Sigmoid colon (tissue), 7 donors: ENCODE data around the gene FFAR2. TPM values are rescaled to one million over a fixed set of nuclear protein-coding genes. Genes with fewer than 3 reads are reported as not detected.

Source experiments
- DNase-seq: peaks from one replicate; pipeline ENCODE4 v3.0.0-alpha.2; 2019
- H3K27ac ChIP-seq, 4 donors: fragments of 200-600 bp; sonication (generic); one replicate each; pipeline ENCODE4 v1.5.1; 2016 to 2019; ENCODE audit warnings: mild to moderate bottlenecking in 1 of 4
- H3K27me3 ChIP-seq, 3 donors: fragments of 200-600 bp; sonication (generic); one replicate each; pipeline ENCODE4 v1.5.1; 2019; ENCODE audit warnings: mild to moderate bottlenecking in 1 of 3
- H3K36me3 ChIP-seq, 4 donors: fragments of 200-600 bp; sonication (generic); one replicate each; pipeline ENCODE4 v1.5.1; 2016 to 2019
- H3K4me1 ChIP-seq, 4 donors: fragments of 200-600 bp; sonication (generic); one replicate each; pipeline ENCODE4 v1.5.1; 2017 to 2019
- H3K4me3 ChIP-seq, 4 donors: fragments of 200-600 bp; sonication (generic); one replicate each; pipeline ENCODE4 v1.5.1; 2017 to 2019; ENCODE audit warnings: mild to moderate bottlenecking in 2 of 4, moderate library complexity in 1 of 4
- H3K9me3 ChIP-seq, 4 donors: fragments of 200-600 bp in 3 of 4; sonication (generic) in 3 of 4; one replicate each; pipeline versions ENCODE4 v1.5.1 to v1.6.1; 2013 to 2019
- CTCF ChIP-seq, 4 experiments: fragments of 450-650 bp in 3 of 4; fragments of 200-600 bp in 1 of 4; IDR thresholded peaks; one replicate each; pipeline ENCODE4 v1.5.1; 2016 to 2019; ENCODE audit warnings: antibody characterized with exemption in 4 of 4, mild to moderate bottlenecking in 3 of 4, moderate library complexity in 2 of 4
- EP300 ChIP-seq, 4 donors: sonication (generic); formaldehyde crosslinking; IDR thresholded peaks; one replicate each; pipeline ENCODE4 v1.6.1; 2017; ENCODE audit warnings: antibody characterized with exemption in 4 of 4
- POLR2A ChIP-seq, 2 donors: fragments of 450-650 bp; IDR thresholded peaks; one replicate each; pipeline ENCODE4 v1.6.1; 2016; ENCODE audit warnings: antibody characterized with exemption in 2 of 2, mild to moderate bottlenecking in 2 of 2, moderate library complexity in 2 of 2
- POLR2AphosphoS5 ChIP-seq, 4 donors: sonication (generic); formaldehyde crosslinking; IDR thresholded peaks; one replicate each; pipeline ENCODE4 v1.6.1; 2017; ENCODE audit warnings: antibody characterized with exemption in 4 of 4
- WGBS, 2 donors: extraction: QIAGEN DNeasy Blood & Tissue Kit; methylation state at CpG; one replicate each; pipeline ENCODE4 v1.1.7; 2013; 5-methylcytosine and 5-hydroxymethylcytosine counted together
- intact Hi-C: fragments of 100-400 bp; cut with DNase I; formaldehyde crosslinking; loops from one replicate; pipeline ENCODE4 v1.15.1; 2023
- polyA plus RNA-seq, 3 donors: library from polyadenylated mRNA; stranded (reverse); fragments of 200-250 nt; gene quantifications; one replicate each; pipeline ENCODE4 v1.2.3, GENCODE V29; 2013
- total RNA-seq, 4 donors: library from RNA; depleted of rRNA; stranded (reverse); fragments of >200 nt; gene quantifications; one replicate each; pipeline ENCODE4 v1.1.0, GENCODE V29; 2016
- donor health status: healthy with polysubstance abuse.
- donor health status: Bipolar disorder and iron deficiency.
- donor health status: healthy.

Gene FFAR2
- total and polyA plus RNA-seq, 7 donors = 0.69 to 0.92 (median 0.81) TPM; not detected in 4

- Histone ChIP-seq H3K9me3 (no peaks in the 10 kb centered on the region), H3K4me1 (no peaks in the 10 kb centered on the region), H3K4me3 (no peak overlapping the region), H3K27me3 (no peaks in the 10 kb centered on the region), H3K27ac (no peak overlapping the region), H3K36me3 (no peaks in the 10 kb centered on the region)
- WGBS, 2 donors = 50 to 81% methylated on average over 21 of the region's 21 CpGs
- intact Hi-C loops = no loop called here
- no peak for TF ChIP-seq EP300 (IDR thresholded peaks at IDR 0.05)
- no peak for TF ChIP-seq CTCF (IDR thresholded peaks at IDR 0.05)
- TF ChIP-seq POLR2A (IDR thresholded peaks at IDR 0.05) = no peak
- no peak for TF ChIP-seq POLR2AphosphoS5 (IDR thresholded peaks at IDR 0.05)
- DNase-seq = no peak
Measured at GRCh38 chr19:35478794-35479677, 31.0 kb downstream of the FFAR2 start.

- intact Hi-C loops = no loop called here
- Histone ChIP-seq H3K27me3 (no peaks in the 10 kb centered on the region), H3K9me3 (no peaks in the 10 kb centered on the region), H3K27ac (no peak overlapping the region), H3K36me3 (no peaks in the 10 kb centered on the region), H3K4me1 (no peaks in the 10 kb centered on the region), H3K4me3 (no peak overlapping the region)
- WGBS, 2 donors = 84 to 88% methylated on average over 5 of the region's 5 CpGs
- no peak for TF ChIP-seq POLR2A (IDR thresholded peaks at IDR 0.05)
- no peak for TF ChIP-seq CTCF (IDR thresholded peaks at IDR 0.05)
- TF ChIP-seq EP300 (IDR thresholded peaks at IDR 0.05) = no peak
- TF ChIP-seq POLR2AphosphoS5 (IDR thresholded peaks at IDR 0.05) = no peak
- DNase-seq = no peak
Measured at GRCh38 chr19:35483089-35483488, 35.0 kb downstream of the FFAR2 start.

- no peak overlapping the region for H3K4me3 ChIP-seq
- no peaks in the 10 kb centered on the region for H3K4me1 ChIP-seq
- no peak overlapping the region for H3K27ac ChIP-seq
- TF ChIP-seq POLR2A (IDR thresholded peaks at IDR 0.05) = no peak
- no peak for TF ChIP-seq CTCF (IDR thresholded peaks at IDR 0.05)
- TF ChIP-seq POLR2AphosphoS5 (IDR thresholded peaks at IDR 0.05) = no peak
- TF ChIP-seq EP300 (IDR thresholded peaks at IDR 0.05) = no peak
- no peaks in the 10 kb centered on the region for H3K36me3 ChIP-seq
- intact Hi-C loops = no loop called here
- WGBS, 2 donors = 65 to 88% methylated on average over 7 of the region's 7 CpGs
- peaks cover 0 to 4% (median 0%) of the 10 kb centered on the region in 3 donors for H3K27me3 ChIP-seq
- no peaks in the 10 kb centered on the region for H3K9me3 ChIP-seq
- DNase-seq = no peak
Measured at GRCh38 chr19:35484252-35485036, 36.4 kb downstream of the FFAR2 start.

GRCh38 chr19:35486268-35486708 lies 38.2 kb downstream of the FFAR2 start:
- Histone ChIP-seq H3K4me3 (no peak overlapping the region), H3K9me3 (no peaks in the 10 kb centered on the region), H3K36me3 (no peaks in the 10 kb centered on the region), H3K27me3 (peaks cover 0 to 9% (median 0%) of the 10 kb centered on the region in 3 donors), H3K27ac (no peak overlapping the region), H3K4me1 (no peaks in the 10 kb centered on the region)
- TF ChIP-seq POLR2A (IDR thresholded peaks at IDR 0.05) = no peak
- TF ChIP-seq EP300 (IDR thresholded peaks at IDR 0.05) = no peak
- no peak for TF ChIP-seq CTCF (IDR thresholded peaks at IDR 0.05)
- TF ChIP-seq POLR2AphosphoS5 (IDR thresholded peaks at IDR 0.05) = no peak
- intact Hi-C loops = no loop called here
- DNase-seq = no peak
- 22 to 68% methylated on average over 3 of the region's 3 CpGs for WGBS, 2 donors
